KBM-7 (cell line): ENCODE results near the gene ZNF740.

Experiments
- DNase-seq: peaks from one replicate; pipeline ENCODE4 v3.0.0-alpha.2; 2015
- in situ Hi-C: fragments of 300-500 bp; cut with MboI; formaldehyde crosslinking; loops from 2 replicates; pipeline ENCODE4 v1.14.3; 2020; ENCODE audit warnings: low sequenced_read_pairs, low pct_unique_long_range_greater_than_20kb, mixed read lengths

Gene ZNF740

GRCh38 chr12:53222170-53222721, 41.7 kb downstream of the ZNF740 start:
- in situ Hi-C loops: no loop called here
- DNase-seq: no peak

DNA sequence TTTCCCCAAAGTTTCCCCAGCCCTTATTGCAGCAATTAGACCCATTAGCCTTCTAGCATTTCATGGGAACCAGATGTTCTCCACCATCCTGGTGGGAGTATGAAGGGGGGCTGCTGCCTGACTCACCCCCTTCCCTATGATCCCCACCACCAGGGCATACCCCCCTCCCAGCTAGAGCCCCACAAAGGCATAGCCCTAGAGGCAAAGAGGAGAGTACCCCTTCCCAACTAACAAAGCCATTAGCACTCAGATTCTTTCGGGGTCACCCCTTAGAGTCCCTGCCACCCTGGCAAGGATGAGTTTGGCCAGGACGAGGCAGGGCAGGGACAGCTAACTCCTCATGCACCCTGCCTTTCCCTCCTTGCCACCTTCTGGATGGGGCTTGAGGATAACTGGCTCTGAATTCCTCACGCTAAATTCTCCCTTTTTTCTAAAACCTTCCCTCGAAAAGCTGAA, 42.3 kb downstream of the ZNF740 start:
- DNase-seq: no peak
- in situ Hi-C loops: no loop called here

GRCh38 chr12:53223389-53224060, 43.0 kb downstream of the ZNF740 start:
- in situ Hi-C loops: no loop called here
- peak; percentile 48 for DNase-seq

DNA sequence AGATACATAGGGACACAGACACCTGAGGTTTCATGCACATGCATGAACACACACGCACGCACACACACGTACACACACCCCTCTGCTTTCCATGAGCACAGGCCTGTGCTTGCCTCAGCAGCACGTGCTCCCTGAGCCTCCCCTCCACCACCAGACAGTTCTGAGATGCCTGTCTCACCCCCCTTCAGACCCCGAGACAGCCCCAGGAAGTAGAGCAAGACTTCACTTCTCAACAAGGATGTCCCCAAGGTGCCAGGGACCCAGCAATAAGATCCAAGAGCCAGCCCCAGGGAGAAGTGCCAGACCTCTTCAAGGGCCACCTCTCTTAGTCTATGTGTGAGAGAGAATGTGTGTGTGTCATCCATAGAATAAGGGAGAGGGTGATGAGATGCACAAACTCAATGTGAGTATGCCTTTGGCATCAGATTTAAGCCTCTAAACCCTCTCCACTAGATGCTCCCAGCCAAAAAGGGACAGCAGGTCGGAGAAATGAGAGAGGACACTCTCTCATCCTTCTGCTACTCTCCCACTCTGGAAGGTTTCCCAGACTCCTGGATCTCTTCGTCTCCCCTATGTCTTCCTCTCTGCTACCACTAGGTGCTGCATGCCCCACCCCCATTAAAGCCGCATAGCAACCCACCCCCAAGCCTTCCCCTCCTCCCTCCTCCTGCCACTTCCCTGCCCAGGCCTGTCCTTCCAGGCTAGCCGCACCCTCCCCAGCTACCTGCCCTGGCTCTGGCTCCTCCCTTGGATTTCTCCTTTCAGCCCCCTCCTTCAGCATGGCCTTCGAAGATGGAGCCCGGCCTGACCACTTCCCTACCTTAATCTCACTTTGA, 43.8 kb downstream of the ZNF740 start:
- DNase-seq: no peak
- in situ Hi-C loops: no loop called here

DNA sequence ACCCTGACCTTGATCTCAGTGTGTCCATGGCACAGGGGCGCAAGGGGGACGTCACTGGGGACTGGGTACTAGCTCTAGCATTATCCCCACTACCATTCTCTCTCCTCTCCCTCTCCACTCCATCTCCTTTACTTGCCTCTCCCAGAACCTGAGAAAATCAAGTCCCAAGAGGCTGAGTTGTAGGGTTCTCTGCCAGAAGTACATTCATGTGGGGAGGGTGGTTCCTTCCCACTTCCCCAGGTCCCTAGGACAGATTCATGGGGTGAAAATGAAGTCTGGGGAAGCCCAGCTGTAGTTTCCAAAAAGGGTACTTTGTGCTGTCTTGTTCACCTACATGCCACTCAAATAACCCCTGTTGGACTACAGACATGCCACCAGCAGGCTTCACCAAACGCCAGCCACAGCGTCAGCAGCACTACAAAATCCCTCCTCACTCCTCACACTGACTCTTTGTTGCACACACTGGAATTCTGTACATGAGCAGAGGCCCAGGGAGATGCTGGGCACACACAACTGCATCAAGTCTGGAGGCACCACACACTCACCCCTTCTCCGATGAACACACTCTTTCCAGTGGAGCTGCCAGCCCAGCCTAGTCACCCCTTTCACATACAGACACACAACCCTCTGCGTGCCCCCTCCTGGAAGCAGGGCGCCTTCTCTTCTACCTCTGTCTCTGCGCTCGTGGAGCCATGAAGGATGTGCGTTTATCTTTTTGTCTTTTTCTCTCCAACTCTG, 44.5 kb downstream of the ZNF740 start:
- DNase-seq: no peak
- in situ Hi-C loops: no loop called here

DNA sequence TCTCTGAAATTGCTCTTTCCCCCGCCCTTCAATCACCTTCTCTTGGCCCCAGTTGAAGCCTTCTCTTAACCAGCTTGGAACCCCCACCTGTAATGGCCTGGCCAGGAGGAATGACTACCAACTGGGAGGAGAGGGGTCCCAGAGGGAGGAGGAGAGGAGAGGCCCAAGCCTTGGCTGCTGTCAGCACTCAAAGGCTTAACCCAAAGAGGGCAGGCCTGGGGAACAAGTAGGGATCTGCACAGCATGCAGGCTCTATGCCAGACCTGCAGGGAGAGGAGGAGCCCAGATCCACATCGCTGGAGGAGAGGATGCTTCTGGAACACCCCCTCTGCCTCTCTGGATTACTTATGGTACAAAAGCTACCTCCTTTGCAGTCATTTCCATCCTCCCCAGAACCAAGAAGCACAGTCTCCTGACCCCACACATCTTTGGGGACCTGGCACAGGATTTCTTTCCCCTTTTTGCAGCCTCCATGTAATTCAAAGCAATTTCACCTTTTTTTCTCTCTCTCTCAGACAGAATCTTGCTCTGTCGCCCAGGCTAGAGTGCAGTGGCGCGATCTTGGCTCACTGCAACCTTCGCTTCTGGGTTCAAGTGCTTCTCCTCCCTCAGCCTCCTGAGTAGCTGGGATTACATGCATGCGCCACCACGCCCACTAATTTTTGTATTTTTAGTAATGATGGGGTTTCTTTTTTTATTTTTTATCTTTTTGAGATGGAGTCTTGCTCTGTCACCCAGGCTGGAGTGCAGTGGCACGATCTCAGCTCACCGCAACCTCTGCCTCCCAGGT, 45.3 kb downstream of the ZNF740 start:
- in situ Hi-C loops: no loop called here
- no peak for DNase-seq

- in situ Hi-C loops: no loop called here
- DNase-seq: no peak
These were observed 46.3 kb downstream of the ZNF740 start for GRCh38 chr12:53226815-53227214.

DNA sequence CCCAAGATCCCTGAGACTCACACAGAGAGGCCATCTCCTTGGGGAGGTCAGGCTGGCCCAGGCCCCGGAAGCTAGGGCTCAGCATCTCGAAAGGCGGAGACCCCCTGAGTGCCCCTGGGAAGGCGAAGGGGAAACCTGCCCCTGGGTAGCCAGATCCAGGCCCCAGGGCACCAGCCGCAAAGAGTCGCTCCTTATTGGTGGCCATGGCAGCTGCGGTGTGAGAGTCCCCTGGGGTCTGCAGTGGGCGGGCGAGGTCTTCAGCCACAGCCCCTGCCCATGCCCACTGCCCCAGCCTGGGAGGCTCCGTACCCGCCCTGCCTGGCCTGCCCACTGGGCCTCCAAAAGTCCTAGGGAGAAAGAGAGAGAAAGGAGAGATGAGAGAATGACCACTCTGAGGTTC, 46.8 kb downstream of the ZNF740 start:
- DNase-seq: no peak
- in situ Hi-C loops: no loop called here

GRCh38 chr12:53227836-53228235, 47.3 kb downstream of the ZNF740 start:
- in situ Hi-C loops: no loop called here
- no peak for DNase-seq

- in situ Hi-C loops: no loop called here
- no peak for DNase-seq
These were observed 48.9 kb downstream of the ZNF740 start for GRCh38 chr12:53229454-53229853.

- in situ Hi-C loops: no loop called here
- no peak for DNase-seq
These were observed 49.8 kb downstream of the ZNF740 start for GRCh38 chr12:53230108-53230845.

- DNase-seq: no peak
- in situ Hi-C loops: no loop called here
These were observed 51.1 kb downstream of the ZNF740 start for GRCh38 chr12:53231671-53231920.

DNA sequence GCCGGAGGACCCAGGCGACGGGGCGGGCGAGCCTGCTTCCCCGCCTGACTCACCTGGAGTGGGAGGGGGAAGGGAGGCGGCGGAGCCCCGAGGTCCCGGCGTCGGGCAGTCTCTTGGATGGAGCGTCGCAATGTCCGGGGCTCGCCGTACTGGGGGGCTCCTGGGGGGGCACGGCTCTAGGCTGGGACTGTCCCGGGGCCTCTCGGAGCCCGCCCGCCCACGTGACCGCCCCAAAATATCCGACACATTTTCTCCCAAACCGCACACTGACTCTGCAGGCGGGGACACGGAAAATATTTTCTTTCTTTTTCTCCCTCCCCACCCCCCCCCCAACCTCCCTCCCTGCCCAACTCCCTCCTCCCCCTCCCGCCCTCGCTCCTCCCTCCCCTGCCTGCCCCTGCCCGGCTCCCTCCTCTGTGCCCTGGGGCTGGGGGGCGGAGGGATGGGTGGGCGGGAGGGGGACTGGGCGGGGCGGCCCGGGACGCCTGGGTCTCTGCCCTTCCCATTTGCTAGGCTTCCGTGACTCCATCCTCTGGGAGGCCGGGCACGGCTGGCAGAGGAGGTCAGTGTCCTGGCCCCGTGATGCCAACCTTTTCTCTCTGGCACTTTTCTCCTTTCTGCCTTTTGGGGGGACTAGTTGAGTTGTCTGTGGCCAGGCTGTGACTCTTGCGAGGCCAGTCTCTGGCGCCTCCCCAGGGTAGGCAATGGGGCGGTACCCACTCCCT, 51.6 kb downstream of the ZNF740 start, which contains the start of gene RARG:
Gene RARG (minus strand): TSS at position 289 of the 725 bp plus-strand sequence. CDS start 4,664 bp downstream, outside the sequence.
- no peak for DNase-seq
- in situ Hi-C loops: no loop called here

GRCh38 chr12:53232646-53233461, 52.3 kb downstream of the ZNF740 start:
- in situ Hi-C loops: no loop called here
- DNase-seq: peak; percentile 49

DNA sequence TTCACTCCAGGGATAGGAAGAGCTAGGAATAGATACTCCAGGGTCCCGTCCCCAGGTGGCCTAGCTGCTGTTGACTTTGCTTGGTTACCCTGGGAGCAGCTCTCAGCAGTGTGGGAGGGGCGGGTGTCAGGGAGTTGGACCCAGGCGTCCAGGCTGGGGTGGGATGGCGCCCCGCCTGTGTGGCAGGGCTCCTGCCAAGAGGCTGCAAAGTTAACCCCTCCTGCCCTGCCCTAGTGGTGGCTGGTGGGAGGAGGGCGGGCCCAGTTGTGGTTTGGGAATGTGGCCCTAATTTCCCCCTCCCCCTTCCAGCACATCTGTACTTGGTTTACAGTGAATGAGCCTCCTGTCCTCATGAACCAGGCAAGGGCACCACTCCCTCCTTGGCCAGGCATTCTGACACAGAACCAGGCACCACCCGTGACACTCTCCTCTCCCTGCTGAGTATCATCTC, 53.2 kb downstream of the ZNF740 start:
- in situ Hi-C loops: no loop called here
- DNase-seq: no peak

DNA sequence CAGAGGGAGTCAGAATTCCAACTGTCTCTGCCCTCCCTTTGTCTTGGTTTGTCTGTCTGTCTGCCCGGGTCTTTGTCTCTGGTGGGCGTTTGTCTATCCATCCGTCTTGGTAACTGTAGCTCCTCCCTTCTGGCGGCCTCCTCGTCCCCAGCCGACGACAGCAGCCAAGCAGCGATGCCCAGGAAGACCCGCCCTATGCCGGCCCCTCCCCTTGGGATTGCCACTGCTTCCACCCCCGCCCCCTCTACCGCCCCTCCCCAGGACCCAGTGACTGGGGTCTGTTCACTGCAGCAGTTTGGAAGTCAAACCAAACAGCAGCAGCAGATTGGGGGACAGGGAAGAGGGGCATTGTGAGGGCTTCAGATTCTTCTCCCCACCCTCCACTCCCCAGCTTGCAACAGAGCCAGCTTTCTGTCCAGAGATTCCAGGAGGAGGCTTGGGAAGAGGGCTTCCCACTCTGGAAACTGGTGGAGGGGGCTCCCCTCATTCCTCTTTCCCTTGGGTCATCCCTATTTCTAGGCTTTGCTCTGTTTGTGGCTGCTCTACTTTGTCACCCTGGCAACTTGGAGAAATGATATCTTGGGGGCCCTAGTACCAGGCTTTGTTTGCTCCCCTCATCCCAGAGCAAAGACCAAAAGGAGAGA, 53.9 kb downstream of the ZNF740 start:
- in situ Hi-C loops: no loop called here
- DNase-seq: no peak
